ENCODE results near the gene C1orf21.

Gene C1orf21

DNA sequence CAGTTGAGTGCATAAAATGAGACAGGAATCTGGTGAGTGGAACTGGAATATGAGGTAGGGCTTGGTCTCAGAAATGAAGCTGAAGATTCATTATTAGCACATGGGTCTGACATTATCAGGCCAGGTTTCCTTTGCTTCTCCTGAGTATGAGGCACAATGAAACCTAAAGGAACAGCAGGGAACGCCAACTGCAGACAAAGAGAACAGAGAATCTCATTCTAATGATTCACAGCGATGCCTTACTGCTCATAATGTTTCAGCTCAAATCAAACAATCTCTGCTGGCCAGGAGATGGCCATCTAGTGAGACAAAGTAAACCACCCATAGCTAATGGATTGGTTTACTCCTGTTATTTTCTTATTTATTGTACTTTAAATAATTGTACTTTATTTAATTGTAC, 133.5 kb downstream of the C1orf21 start:
- DNase-seq = no peak

DNA sequence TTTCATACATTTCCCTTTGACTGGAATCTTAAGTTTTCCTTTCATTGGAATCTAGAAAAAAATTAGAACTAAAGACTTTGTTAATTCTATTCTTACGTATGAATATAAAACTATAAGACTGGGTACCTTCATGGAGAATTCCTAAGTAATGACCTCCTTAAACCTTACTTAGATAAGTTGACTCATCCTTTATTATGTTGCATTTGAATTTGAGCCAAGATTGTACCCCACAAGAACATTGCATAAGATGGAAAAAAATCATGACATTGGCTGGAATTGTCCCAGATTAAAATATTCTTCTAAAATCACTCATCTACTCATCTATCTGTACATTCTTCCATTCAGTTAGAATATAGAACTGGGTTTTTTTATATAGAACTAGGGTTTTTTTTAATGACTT, 137.4 kb downstream of the C1orf21 start:
- no peak for DNase-seq

DNA sequence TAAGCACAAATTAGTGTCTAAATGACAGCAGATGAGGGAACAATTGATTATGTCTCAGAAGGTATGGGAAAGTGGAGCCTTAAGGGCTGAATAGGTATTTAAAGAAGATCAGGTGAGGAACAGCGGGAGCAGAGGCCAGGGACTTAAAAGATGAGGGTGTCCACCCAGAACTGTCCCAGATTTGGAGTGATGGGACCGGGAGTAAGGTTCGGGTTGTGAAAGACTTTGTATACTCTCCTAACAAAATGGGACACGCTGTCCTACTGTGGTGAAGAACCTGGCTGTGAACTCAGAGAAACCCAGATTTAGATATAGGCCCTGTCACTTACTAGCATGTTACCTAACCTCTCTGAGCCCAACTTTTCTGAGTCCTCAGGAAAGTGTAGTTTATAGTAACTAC, 140.6 kb downstream of the C1orf21 start:
- DNase-seq = no peak

GRCh38 chr1:184530226-184530625, 143.4 kb downstream of the C1orf21 start:
- DNase-seq = no peak

DNA sequence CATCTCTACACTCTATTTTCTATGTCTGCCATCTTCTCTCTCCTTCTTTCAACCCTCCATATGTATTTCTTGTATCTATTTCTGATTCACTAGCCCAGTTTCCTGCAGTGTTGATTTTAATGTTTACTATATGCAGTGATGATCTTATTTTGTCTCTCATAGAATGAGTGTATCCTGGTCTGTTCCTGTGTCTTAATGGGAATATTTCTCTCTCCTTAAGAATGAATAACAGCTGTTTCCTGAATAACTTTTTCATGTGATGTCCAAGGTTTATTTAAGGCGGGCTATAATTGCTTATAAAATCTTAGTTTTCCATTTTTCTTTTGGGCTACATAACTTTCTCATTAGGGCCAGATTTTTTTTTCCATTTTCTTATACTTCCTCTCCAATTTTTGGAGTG, 144.5 kb downstream of the C1orf21 start:
- no peak for DNase-seq

DNA sequence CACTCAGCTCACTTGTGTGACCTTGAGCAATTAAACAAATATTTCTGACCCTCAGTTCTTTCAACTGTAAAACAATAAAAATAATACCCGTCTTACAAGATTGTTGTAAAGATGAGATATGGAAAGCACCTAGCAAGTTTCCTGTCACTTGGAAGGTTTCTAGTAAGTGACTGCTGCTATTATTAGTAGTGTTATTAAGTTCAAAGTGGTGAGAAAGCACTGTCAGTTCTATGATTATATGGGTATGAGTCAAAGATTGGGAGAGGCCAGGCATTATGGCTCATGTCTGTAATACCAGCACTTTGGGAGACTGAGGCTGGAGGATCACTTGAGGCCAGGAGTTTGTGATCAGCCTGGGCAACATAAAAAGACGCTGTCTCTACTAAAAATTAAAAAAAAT, 145.4 kb downstream of the C1orf21 start:
- DNase-seq = no peak

- DNase-seq = no peak
Observed at GRCh38 chr1:184533049-184533448, 146.2 kb downstream of the C1orf21 start.

DNA sequence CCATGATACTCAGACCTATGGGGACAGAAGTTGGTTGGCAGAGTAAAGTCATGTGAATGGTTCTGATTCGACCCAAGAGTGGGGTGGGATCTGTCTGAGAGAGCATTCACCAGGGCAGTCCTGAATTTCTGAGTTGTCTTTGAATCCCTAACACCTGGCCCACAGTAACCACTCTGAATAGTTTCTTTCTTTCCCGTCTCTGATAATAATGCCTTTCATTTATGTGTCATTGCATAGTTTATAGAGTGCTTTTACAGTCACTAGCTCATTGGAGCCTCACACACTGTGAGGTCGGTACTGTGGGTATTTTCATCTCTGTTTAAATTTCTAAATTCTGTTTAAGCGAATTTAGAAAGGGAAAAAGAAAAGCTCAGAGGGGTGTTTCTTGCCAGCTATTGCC, 147.1 kb downstream of the C1orf21 start:
- no peak for DNase-seq

GRCh38 chr1:184534690-184535089, 147.9 kb downstream of the C1orf21 start:
- no peak for DNase-seq

DNA sequence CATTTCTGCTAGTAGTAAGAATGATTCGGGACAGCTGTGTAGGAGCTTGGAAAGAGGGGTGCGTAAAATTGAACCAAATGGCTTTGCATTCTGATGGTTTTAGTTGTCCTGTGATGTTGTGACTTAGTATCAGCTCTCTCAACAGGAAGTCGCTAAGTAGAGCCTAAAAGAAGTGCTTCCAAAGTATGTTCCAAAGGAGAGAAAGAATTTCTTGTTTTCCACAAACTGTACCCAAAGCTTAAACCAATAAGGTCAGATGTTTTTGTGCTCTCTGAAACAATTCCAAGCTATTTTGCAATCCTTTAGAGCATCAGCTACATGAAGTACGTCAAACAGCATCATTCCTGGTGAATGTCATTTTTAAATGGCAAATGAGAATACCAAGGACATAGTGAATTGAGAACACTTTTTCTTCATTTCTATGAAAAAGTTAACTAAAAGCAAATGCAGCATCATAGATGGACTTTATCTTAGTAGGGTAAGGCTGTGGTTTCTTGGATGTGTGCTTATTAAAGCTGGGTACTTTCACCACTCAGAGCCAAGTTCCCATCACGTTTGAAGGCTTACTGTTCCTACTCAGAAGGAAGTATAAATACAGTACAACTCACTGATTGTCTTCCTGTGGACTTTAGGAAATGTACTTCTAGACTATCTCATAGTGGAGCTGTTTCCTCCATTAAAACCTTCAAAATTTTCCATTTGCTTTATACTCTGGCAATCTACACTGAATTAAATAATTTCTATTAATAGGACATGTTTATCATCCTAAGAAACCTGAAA, 148.6 kb downstream of the C1orf21 start:
- no peak for DNase-seq

GRCh38 chr1:184536246-184536985, 149.6 kb downstream of the C1orf21 start:
- no peak for DNase-seq

DNA sequence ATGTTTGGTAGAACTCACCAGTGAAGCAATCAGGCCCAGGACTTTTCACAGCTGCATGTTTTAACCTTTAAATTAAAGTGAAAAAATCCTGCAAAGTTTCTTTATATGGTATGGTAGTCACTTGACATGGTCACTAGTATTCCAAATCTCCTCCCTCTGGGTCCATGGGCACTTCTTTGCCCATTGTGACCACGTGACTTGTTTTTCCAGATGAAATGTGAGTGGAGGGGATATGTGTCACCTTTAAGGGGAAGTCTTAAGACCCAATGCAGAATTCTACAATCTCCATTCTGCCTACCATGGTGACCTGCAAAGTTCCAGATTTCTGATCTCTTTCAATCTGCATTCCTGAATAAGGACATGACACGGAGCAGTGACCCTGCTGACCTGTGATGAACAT, 152.8 kb downstream of the C1orf21 start:
- DNase-seq = no peak

- DNase-seq = no peak
Observed at GRCh38 chr1:184541537-184542152, 154.8 kb downstream of the C1orf21 start.

DNA sequence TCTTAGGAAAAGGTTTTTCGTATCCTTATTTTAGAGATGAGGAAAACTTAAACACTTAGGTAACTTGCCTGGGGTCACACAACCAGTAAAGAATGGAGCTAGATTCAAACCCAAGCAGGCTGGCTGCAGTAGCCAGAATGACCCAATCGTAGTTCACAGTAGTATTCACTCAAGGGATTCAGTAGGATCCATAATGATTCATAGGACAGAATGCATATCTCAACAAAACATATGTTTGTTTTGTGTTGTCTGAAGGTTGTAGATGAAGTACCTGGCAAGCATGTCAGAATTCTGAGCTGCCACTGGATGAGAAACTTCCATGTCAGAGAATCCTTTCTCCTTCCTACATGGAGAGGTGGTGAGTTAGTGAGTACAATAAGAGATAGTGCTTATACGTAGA, 155.5 kb downstream of the C1orf21 start:
- no peak for DNase-seq

DNA sequence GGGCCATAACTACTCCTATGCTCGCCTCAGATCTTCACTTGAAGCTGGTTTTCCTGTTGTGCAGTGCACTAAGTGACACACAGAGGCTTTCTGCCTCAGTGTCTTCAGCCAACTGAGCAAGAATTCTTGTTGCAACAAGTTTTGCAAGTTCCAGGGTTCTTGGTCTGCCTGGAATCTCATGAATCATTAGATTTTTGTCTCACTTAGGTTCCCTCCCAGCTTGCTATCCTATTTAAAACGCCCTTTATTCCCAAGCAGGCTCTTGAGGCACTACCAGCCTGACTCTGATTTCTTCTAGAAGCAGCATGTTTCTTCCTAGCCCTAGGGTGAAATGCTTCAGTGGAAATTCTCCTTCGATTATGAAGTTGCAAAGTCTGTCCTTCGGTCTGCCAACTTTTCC, 158.8 kb downstream of the C1orf21 start:
- DNase-seq = no peak

GRCh38 chr1:184552446-184552845, 165.6 kb downstream of the C1orf21 start:
- DNase-seq = no peak

DNA sequence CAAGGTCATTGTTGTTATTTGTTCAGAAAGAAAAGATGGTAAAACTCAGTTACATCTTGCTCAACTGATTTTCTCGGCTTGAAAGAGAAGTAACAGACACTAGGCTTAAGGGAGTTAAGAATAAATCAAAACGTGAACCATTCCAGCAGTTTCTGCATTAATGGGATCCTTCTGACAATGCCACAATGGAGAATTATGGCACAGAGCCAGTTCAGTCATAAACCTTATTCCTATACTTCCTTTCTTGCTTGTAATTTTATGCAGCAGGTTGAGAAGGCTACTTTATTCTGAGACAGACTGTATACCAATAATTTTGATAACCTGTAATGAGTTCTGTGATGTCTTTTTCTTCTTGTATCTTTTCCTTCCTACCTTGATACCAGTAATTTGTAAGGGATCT, 167.0 kb downstream of the C1orf21 start:
- no peak for DNase-seq

DNA sequence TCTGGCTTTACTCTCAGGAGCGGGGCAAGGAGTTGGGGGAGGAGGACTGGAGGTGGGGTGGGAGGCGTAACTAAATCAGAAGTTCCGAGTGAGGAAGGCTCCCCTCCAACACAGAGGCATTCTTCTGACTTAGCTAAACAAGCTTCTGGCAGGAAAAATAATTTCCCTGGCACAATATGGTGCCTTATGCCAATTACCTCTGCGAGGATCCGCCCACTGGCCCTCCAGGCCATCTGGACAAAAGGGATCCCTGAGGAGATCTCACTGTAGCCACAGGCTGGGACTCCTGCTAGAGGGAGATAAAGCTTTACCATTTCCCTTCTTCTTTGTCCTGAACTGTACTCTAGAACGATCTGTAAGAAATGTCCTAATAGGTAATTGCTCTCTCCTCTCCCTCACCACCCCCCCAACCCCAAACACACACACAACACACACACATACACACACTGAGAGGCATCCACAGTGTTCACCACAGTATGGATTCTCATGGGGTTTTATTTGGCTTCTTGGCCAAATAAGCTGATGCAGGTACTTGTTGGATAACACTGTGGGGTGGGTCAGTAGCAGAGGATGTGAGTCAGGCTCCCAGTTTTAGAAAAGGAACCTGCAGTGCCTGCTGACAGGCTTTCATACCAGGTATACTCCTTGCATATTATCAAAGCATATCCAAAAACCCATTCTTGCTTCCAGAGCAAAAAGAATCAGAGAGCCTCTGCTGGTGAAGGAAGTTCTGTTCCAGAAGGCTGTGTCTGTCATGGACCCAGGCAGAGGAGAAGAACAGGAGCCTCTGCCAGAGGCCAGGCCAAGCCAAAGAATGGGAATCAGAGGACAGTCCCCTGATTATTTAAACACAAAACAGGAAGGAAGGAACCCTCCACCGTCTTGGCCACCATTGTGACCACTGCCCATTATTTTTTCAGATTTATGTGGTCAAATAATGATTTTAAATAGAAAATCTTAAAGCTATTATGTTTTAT, 169.1 kb downstream of the C1orf21 start:
- DNase-seq = no peak

GRCh38 chr1:184556665-184557064, 169.8 kb downstream of the C1orf21 start:
- no peak for DNase-seq

DNA sequence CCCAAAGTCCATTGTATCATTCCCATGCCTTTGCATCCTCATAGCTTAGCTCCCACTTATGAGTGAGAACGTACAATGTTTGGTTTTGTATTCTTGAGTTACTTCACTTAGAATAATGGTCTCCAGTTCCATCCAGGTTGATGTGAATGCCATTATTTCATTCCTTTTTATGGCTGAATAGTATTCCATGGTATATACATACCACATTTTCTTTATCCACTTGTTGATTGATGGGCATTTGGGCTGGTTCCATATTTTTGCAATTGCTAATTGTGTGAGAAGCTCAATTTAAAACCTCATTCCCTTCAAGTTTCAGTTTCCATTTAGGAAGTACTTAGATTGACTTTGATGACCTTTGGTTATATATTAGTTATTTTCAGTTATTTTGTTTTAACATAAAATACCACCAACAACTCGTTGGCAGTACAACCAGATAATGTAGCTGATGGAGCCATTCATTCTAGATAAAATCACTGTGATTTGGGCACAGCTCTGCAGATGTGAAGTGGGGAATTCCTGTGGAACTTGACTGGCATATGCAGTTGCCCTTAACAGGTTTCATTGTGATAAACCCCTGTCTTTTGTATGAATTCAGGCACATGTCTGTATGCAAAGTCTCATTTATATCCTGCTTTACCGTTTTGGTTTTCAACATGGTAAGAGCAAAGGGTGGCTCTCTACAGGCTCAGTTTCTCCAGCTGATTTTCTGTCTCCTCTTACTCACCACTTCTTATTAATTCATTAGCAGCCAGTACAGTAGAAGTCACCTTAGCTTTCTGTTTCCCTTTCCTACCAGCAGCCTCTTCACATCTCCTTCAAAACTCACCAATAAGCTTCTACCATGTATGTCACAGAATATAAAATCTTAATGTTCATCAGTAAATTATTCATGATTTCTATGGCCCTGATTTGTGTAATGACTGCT, 170.9 kb downstream of the C1orf21 start:
- DNase-seq = no peak

GRCh38 chr1:184558691-184559090, 171.9 kb downstream of the C1orf21 start:
- no peak for DNase-seq
